Kidney epithelial cell (primary cell): ENCODE measurements around the gene PAFAH1B1. TPM values are rescaled to one million over a fixed set of nuclear protein-coding genes. Genes with fewer than 3 reads are reported as not detected.
"Not testable (repeated sequence)": the region's sequence is repeated elsewhere in the genome, so short reads cannot be mapped to it uniquely, and the experiment has no call there.

ENCODE experiments used
- DNase-seq: peaks from one replicate; pipeline ENCODE4 v3.0.0-alpha.2; 2010; ENCODE audit warnings: low read depth
- H3K27me3 ChIP-seq: 2 replicates; pipeline ENCODE4 v1.6.0; 2011; ENCODE audit warnings: low read length; ENCODE audit not compliant: control insufficient read depth, insufficient read depth
- H3K36me3 ChIP-seq: 2 replicates; pipeline ENCODE4 v1.5.1; 2011; ENCODE audit warnings: low read length; ENCODE audit not compliant: control insufficient read depth, insufficient read depth
- H3K4me3 ChIP-seq: 2 replicates; pipeline ENCODE4 v1.5.1; 2011; ENCODE audit warnings: low read depth, mild to moderate bottlenecking, control low read depth, low read length
- total RNA-seq: library from RNA; depleted of rRNA; stranded (reverse); fragments of >200 nt; gene quantifications from 2 replicates; pipeline ENCODE4 v1.2.3, GENCODE V29; 2015
- TF ChIP-seq, protein P1 (sequence below): IDR thresholded peaks from 2 replicates; pipeline ENCODE4 v1.5.1; 2011; ENCODE audit warnings: mild to moderate bottlenecking, moderate library complexity, low read length, control low read depth, inconsistent platforms; ENCODE audit not compliant: insufficient read depth, poor library complexity, severe bottlenecking

PAFAH1B1 gene
- total RNA-seq: 54.7 and 55.9 TPM in 2 replicates

DNA sequence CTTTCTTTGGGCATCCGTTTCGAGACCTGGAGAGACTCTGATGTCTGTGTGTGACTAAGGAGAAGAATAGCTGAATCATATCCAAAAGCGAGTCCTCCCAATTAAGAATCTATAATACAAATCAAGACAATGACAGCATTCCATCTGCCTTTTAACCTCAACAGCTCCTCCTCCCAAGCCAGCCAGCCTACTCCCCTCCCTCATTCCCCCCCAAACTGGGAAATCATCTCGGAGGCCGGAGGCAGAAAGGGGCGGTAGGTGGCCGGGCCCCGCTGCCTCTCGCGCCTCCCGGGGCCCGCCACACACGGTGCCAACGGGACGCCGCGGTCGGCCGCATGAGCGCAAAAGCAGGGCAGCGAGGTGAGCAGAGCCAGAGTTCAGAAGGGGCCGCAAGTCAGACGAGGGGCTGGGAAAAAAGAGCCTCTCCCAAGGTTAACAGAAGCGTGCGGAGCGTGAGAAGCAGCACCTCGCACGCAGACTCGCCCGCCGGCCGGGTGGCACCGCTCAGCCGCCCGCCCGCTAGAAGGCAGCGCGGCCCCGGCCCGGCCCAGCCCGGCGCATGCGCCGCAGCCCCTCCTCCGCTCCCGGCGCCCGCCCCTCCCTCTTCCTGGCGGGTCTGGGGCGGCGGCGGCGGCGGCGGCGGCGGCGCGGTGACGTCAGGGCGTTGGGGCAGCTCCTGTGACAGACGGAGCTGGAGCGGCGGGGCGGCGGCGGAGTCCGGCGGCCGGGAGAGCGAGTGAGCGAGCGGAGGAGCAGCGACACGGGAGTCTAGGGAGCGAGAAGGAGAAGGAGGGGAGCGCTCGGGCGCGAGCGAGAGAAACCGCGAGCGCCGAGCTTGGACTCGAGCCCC is at the start of gene PAFAH1B1:
TSS of gene PAFAH1B1 (plus strand) at position 684 of the 850 bp plus-strand sequence. CDS start 44,635 bp downstream, outside the sequence.
- peak within 1 kb of the TSS; percentile 83 for H3K4me3 ChIP-seq
- no peaks in the 10 kb centered on the region for H3K27me3 ChIP-seq
- DNase-seq: no peak
- H3K36me3 ChIP-seq: no peaks in the 10 kb centered on the region
- TF ChIP-seq, protein P1, sequence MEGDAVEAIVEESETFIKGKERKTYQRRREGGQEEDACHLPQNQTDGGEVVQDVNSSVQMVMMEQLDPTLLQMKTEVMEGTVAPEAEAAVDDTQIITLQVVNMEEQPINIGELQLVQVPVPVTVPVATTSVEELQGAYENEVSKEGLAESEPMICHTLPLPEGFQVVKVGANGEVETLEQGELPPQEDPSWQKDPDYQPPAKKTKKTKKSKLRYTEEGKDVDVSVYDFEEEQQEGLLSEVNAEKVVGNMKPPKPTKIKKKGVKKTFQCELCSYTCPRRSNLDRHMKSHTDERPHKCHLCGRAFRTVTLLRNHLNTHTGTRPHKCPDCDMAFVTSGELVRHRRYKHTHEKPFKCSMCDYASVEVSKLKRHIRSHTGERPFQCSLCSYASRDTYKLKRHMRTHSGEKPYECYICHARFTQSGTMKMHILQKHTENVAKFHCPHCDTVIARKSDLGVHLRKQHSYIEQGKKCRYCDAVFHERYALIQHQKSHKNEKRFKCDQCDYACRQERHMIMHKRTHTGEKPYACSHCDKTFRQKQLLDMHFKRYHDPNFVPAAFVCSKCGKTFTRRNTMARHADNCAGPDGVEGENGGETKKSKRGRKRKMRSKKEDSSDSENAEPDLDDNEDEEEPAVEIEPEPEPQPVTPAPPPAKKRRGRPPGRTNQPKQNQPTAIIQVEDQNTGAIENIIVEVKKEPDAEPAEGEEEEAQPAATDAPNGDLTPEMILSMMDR: no peak

DNA sequence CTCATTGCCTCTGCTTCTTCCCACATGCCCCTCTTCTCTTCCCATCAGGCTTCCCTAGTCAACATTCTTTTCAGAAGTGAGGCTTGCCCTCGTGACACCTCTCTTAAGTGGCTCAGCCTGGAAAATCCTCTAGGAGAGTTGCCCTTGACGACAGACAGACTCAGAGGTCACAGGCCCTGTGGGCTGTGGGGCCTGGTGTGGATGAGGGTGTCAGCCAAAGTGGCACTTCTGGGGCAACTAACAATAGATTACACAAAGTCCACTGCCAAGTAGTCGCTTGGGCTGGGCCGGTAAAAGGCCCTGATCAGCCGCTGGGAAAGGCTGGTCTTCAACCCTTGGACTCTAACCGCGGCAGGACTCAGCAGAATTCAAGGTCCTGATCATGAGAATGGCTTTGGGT is 48.1 kb upstream of the PAFAH1B1 start:
- Histone ChIP-seq H3K36me3 (no peaks in the 10 kb centered on the region), H3K4me3 (no peak overlapping the region), H3K27me3 (no peaks in the 10 kb centered on the region)
- DNase-seq: no peak
- TF ChIP-seq, protein P1: no peak

DNA sequence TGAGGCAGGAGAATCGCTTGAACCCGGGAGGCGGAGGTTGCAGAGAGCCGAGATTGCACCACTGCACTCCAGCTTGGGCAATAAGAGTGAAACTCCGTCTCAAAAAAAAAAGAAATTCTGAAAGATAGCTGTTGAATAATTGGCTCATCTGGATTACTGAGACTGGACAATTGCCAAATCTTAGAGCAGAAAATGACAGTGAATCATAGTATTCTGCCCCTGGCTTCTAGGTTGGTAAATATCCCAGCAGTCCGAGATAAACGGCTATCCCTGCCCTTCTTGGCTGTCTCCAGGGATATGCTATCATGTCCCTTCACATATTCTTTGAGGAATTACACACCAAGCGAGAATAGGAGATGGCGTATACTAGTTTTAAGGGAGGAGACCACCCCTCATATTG is 46.3 kb upstream of the PAFAH1B1 start:
- no peaks in the 10 kb centered on the region for H3K27me3 ChIP-seq
- H3K4me3 ChIP-seq: no peak overlapping the region
- DNase-seq: no peak
- TF ChIP-seq, protein P1: no peak
- no peaks in the 10 kb centered on the region for H3K36me3 ChIP-seq

DNA sequence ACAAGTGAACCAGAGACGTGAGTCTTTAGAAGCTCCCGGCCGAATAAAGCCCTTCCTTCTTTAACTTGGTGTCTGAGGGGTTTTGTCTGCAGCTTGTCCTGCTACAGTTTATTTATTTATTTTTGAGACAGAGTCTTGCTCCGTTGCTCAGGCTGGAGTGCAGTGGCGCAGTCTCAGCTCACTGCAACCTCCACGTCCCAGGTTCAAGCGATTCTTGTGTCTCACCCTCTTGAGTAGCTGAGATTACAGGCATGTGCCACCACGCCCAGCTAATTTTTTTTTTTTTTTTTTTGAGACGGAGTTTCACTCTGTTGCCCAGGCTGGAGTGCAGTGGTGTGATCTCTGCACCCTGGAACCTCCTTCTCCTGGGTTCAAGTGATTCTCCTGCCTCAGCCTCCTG is 45.4 kb upstream of the PAFAH1B1 start:
- H3K4me3 ChIP-seq, DNase-seq, H3K36me3 ChIP-seq, H3K27me3 ChIP-seq: not testable (repeated sequence)

DNA sequence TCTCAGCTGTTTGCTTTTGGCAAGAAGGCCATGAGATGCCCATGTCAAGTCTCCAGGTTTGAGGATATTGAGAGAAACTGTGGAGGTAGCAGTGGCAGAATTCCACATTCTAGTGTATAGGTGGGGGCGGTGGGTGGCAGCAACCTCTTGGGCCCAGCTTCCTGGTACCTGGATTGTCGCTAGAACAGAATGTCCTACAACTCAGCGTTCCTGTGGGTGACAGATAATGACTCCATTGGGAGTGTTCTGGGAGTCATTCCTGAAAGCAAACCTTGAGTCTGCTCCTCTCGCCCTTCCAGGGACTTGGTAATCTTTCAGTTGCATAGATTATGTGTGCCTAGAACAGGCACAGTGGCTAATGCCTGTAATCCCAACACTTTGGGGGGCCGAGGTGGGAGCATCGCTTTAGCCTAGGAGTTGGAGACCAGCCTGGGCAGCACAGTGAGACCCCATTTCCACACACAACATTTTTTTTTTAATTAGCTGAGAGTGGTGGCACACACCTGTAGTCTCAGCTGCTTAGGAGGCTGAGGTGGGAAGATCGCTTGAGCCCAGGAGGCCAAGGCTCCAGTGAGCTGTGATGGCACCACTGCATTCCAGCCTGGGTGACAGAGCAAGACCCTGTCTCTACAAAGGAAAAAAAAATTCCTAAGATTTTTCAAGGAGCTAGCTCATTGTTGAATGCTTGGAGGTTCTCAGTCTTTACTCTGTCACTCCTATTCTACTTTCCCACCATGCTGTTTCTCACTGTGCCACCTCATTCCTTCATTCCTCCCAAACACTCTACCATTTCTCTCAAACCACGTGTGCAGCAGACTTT is 43.9 kb upstream of the PAFAH1B1 start:
- no peak for DNase-seq
- TF ChIP-seq, protein P1: no peak
- Histone ChIP-seq H3K4me3 (no peak overlapping the region), H3K36me3 (no peaks in the 10 kb centered on the region), H3K27me3 (no peaks in the 10 kb centered on the region)

DNA sequence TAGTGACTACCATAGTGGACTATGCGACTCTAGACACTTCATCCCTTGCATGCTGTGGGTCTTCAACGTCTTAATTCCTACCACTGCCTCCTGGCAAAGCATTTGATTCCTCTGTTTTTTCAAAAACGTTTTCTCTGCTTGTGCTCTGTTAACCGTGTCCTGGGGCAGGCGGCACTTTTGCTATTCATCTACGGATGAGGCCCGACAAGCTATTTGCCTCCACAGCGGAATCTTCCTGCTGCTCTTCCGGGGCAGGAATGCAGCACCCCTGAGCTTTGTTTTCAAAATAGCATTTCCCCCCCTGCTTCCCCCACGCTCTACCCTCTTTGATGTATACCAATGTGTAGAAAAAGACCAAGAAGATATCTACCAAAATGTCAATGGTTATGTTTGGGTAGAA is 42.0 kb upstream of the PAFAH1B1 start:
- DNase-seq: no peak
- Histone ChIP-seq H3K36me3 (no peaks in the 10 kb centered on the region), H3K4me3 (no peak overlapping the region), H3K27me3 (no peaks in the 10 kb centered on the region)
- TF ChIP-seq, protein P1: no peak
